Stomach smooth muscle (tissue), 2 donors: ENCODE measurements around the gene RNF135.
"Not testable (repeated sequence)": the region's sequence is repeated elsewhere in the genome, so short reads cannot be mapped to it uniquely, and the experiment has no call there.

Experiments used
- H3K27ac ChIP-seq: one replicate; pipeline ENCODE4 v1.7.0; 2013; ENCODE audit warnings: mild to moderate bottlenecking, low read length, inconsistent platforms
- H3K27me3 ChIP-seq, 2 donors: one replicate each; pipeline ENCODE4 v1.7.0; 2013; ENCODE audit warnings: low read length in 2 of 2; ENCODE audit not compliant: insufficient read depth in 2 of 2, control insufficient read depth in 1 of 2
- H3K36me3 ChIP-seq, 2 donors: one replicate each; pipeline ENCODE4 v1.7.0; 2013; ENCODE audit warnings: low read length in 2 of 2; ENCODE audit not compliant: control insufficient read depth in 2 of 2, insufficient read depth in 2 of 2
- H3K4me1 ChIP-seq: one replicate; pipeline ENCODE4 v1.7.0; 2013; ENCODE audit warnings: low read length; ENCODE audit not compliant: control insufficient read depth, insufficient read depth
- H3K4me3 ChIP-seq, 2 donors: one replicate each; pipeline ENCODE4 v1.7.0; 2013; ENCODE audit warnings: low read length in 2 of 2
- H3K9ac ChIP-seq, 2 donors: one replicate each; pipeline ENCODE4 v1.7.0; 2013; ENCODE audit warnings: low read length in 2 of 2, mild to moderate bottlenecking in 1 of 2
- H3K9me3 ChIP-seq, 2 donors: one replicate each; pipeline ENCODE4 v1.7.0; 2013; ENCODE audit warnings: low read length in 2 of 2; ENCODE audit not compliant: control insufficient read depth in 2 of 2
- donor health status: healthy.
- donor health status: Pancreatic carcinoma.

The RNF135 gene

DNA sequence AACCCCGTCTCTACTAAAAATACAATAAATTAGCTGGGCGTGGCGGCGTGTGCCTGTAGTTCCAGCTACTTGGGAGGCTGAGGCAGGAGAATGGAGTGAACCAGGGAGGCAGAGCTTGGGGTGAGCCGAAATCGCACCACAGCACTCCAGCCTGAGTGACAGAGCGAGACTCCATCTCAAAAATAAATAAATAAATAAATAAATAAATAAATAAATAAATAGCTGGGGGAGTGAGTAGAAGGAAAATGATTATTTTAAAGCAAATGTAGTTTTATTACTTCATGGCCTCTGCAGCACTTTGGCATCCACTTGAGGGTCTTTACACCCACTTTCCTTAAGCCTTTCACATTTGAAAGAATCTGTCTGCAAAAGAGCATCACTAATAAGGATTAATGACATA is 70.0 kb downstream of the RNF135 start:
- H3K36me3 ChIP-seq, H3K4me3 ChIP-seq, H3K9me3 ChIP-seq, H3K4me1 ChIP-seq, H3K27me3 ChIP-seq, H3K9ac ChIP-seq, H3K27ac ChIP-seq: not testable (repeated sequence)

DNA sequence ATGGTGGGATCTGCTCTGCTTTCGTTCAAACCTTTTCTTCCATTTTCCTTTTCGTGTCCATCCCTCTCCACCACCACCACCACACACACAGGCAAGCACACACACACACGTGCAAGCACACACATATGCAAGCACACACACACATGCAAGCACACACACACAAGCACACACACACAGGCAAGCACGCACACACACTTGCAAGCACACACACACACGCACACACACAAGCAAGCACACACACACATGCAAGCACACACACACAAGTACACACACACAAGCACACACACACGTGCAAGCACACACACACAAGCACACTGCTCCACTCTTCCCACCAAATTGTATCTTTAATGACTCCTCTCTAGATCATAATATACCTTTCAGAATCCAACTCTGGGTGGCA is 71.5 kb downstream of the RNF135 start:
- H3K4me1 ChIP-seq, H3K36me3 ChIP-seq, H3K27me3 ChIP-seq, H3K9ac ChIP-seq, H3K9me3 ChIP-seq, H3K4me3 ChIP-seq, H3K27ac ChIP-seq: not testable (repeated sequence)

DNA sequence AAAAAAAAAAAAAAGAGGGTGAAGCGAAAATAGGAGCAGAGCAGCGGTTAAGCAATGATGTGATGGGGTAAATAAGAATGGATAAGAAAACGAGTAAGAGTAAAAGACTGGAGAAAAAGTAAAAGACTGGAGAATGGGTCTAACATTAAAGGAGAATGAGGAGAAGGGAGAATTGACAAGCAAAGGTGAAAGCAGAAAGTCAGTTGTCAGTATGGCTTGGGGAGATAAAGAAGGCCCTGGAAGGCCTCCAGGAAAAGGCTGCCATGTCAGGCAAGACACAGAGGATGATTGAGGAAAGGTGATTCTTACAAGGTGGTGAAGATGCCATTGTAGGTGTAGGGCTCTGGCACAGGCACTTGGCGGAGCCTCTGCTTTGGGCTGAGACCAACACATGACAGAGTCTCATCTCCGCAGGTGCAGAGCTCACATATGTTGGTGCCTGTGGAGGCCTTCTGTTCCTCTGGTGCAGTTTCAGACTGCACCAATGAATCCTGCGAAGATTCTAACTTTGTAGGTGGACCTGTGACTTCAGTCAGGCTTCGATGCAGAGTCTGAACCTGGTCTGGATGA is 76.1 kb downstream of the RNF135 start:
- H3K4me1 ChIP-seq, H3K27me3 ChIP-seq, H3K9me3 ChIP-seq, H3K9ac ChIP-seq, H3K27ac ChIP-seq, H3K4me3 ChIP-seq, H3K36me3 ChIP-seq: not testable (repeated sequence)

DNA sequence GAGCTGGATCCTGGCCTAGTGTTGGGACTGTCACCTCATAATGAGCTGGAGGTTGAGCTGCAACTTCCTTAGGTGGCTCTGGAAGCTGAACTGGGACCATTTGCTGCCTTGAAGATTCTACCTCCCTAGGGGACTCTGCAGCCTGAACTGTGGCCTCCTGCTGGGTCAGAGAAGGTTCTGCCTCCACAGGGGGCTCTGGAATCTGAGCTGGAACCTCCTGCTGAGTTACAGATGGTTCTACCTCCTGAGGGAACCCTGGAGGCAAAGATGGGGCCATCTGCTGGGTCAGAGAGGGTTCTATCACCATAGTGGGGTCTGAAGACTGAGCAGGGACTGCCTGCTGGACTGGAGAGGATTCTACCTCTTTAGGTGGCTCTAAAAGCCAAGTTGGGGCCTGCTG is 77.3 kb downstream of the RNF135 start:
- no peaks in the 10 kb centered on the region for H3K27me3 ChIP-seq
- H3K36me3 ChIP-seq = no peaks in the 10 kb centered on the region
- no peak overlapping the region for H3K27ac ChIP-seq
- no peak overlapping the region for H3K4me3 ChIP-seq
- no peaks in the 10 kb centered on the region for H3K9me3 ChIP-seq
- H3K9ac ChIP-seq = no peak overlapping the region
- no peaks in the 10 kb centered on the region for H3K4me1 ChIP-seq

DNA sequence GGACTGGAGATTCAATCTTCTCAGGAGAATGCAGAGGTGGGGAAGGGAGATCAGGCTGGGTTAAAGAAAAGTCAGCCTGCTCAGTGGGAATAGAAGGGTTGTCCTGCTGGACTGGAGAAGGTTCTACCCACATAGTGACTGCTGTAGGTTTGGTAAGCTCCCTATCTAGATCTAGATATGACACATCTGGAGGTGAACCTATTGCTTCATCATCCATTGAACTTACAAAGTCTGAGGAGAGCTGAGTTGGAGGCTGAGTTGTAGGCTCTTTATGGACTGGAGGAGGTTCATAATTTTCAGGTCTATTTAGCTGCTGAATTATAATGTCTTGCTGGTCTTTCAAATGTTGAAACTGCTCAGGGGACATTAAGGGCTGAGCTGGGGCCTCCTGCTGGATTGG is 77.9 kb downstream of the RNF135 start:
- no peaks in the 10 kb centered on the region for H3K4me1 ChIP-seq
- no peak overlapping the region for H3K9ac ChIP-seq
- H3K27me3 ChIP-seq = no peaks in the 10 kb centered on the region
- no peak overlapping the region for H3K27ac ChIP-seq
- no peaks in the 10 kb centered on the region for H3K9me3 ChIP-seq
- no peaks in the 10 kb centered on the region for H3K36me3 ChIP-seq
- H3K4me3 ChIP-seq = no peak overlapping the region
